H9 (cell line): ENCODE results near the gene GET4. TPM values are rescaled to one million over a fixed set of nuclear protein-coding genes. Genes with fewer than 3 reads are reported as not detected.

ENCODE experiments used
- DNase-seq: peaks from one replicate; pipeline ENCODE4 v3.0.0-alpha.2; 2017
- H2AFZ ChIP-seq: one replicate; pipeline ENCODE4 v1.6.1; 2013; ENCODE audit warnings: mild to moderate bottlenecking, low read length, control low read depth, moderate library complexity
- H2AK5ac ChIP-seq: 2 replicates; pipeline ENCODE4 v1.6.1; 2013; ENCODE audit warnings: low read length, control low read depth, mixed read lengths; ENCODE audit not compliant: insufficient read length
- H2BK120ac ChIP-seq: one replicate; pipeline ENCODE4 v1.6.1; 2013; ENCODE audit warnings: low read depth, mild to moderate bottlenecking, low read length, control low read depth, inconsistent platforms; ENCODE audit not compliant: poor library complexity, severe bottlenecking
- H2BK12ac ChIP-seq: 2 replicates; pipeline ENCODE4 v1.6.1; 2013; ENCODE audit warnings: low read length, control low read depth, mixed read lengths, low read depth; ENCODE audit not compliant: insufficient read length
- H2BK15ac ChIP-seq: 2 replicates; pipeline ENCODE4 v1.6.1; 2013; ENCODE audit warnings: low read depth, low read length, control low read depth
- H2BK20ac ChIP-seq: one replicate; pipeline ENCODE4 v1.6.1; 2013; ENCODE audit warnings: low read depth, mild to moderate bottlenecking, low read length, control low read depth, inconsistent platforms; ENCODE audit not compliant: poor library complexity, severe bottlenecking
- H2BK5ac ChIP-seq: 2 replicates; pipeline ENCODE4 v1.6.1; 2013; ENCODE audit warnings: low read length, control low read depth, mixed read lengths; ENCODE audit not compliant: insufficient read length
- H3K14ac ChIP-seq: 2 replicates; pipeline ENCODE4 v1.6.1; 2013; ENCODE audit warnings: low read length, control low read depth; ENCODE audit not compliant: insufficient read depth
- H3K18ac ChIP-seq: 2 replicates; pipeline ENCODE4 v1.6.1; 2013; ENCODE audit warnings: low read depth, mild to moderate bottlenecking, mixed read lengths, low read length, control low read depth; ENCODE audit not compliant: insufficient read length
- H3K23ac ChIP-seq: 2 replicates; pipeline ENCODE4 v1.6.1; 2013; ENCODE audit warnings: low read length, control low read depth, mixed read lengths, low read depth; ENCODE audit not compliant: insufficient read length
- H3K23me2 ChIP-seq: 2 replicates; pipeline ENCODE4 v1.6.1; 2013; ENCODE audit warnings: low read depth, mild to moderate bottlenecking, mixed read lengths, low read length, control low read depth; ENCODE audit not compliant: insufficient read length, poor library complexity, severe bottlenecking
- H3K27ac ChIP-seq: 2 replicates; pipeline ENCODE4 v1.5.1; 2013; ENCODE audit warnings: low read length, control low read depth, mixed read lengths, low read depth; ENCODE audit not compliant: insufficient read length
- H3K27me3 ChIP-seq: 2 replicates; pipeline ENCODE4 v1.6.1; 2013; ENCODE audit warnings: low read length, control low read depth, inconsistent platforms; ENCODE audit not compliant: insufficient read depth
- H3K4ac ChIP-seq: 2 replicates; pipeline ENCODE4 v1.6.1; 2013; ENCODE audit warnings: low read depth, mild to moderate bottlenecking, control low read depth, inconsistent platforms, low read length, moderate library complexity
- H3K4me1 ChIP-seq: 2 replicates; pipeline ENCODE4 v1.6.1; 2013; ENCODE audit warnings: low read length, control low read depth, inconsistent platforms; ENCODE audit not compliant: insufficient read depth
- H3K4me2 ChIP-seq: 2 replicates; pipeline ENCODE4 v1.6.1; 2013; ENCODE audit warnings: low read length, control low read depth, mixed read lengths; ENCODE audit not compliant: insufficient read length, insufficient read depth
- H3K56ac ChIP-seq: 2 replicates; pipeline ENCODE4 v1.6.1; 2013; ENCODE audit warnings: low read depth, mild to moderate bottlenecking, mixed read lengths, low read length, control low read depth; ENCODE audit not compliant: insufficient read length
- H3K79me1 ChIP-seq: 2 replicates; pipeline ENCODE4 v1.6.1; 2013; ENCODE audit warnings: low read depth, mild to moderate bottlenecking, moderate library complexity, low read length, control low read depth, inconsistent platforms; ENCODE audit not compliant: insufficient read depth, poor library complexity, severe bottlenecking
- H3K79me2 ChIP-seq: 2 replicates; pipeline ENCODE4 v1.6.1; 2013; ENCODE audit warnings: low read length, control low read depth, inconsistent platforms; ENCODE audit not compliant: insufficient read depth
- H3K9ac ChIP-seq: 2 replicates; pipeline ENCODE4 v1.6.1; 2013; ENCODE audit warnings: low read length, control low read depth, mixed read lengths; ENCODE audit not compliant: insufficient read length; ENCODE audit errors: extremely low read depth
- H3K9me3 ChIP-seq: one replicate; pipeline ENCODE4 v1.6.1; 2013; ENCODE audit warnings: low read depth, low read length, inconsistent platforms; ENCODE audit not compliant: control insufficient read depth
- H3T11ph ChIP-seq: one replicate; pipeline ENCODE4 v1.6.1; 2013; ENCODE audit warnings: mild to moderate bottlenecking, low read length, control low read depth, inconsistent platforms
- H4K20me1 ChIP-seq: one replicate; pipeline ENCODE4 v1.6.1; 2013; ENCODE audit not compliant: control insufficient read depth, insufficient read length, insufficient read depth
- H4K5ac ChIP-seq: 2 replicates; pipeline ENCODE4 v1.6.1; 2013; ENCODE audit warnings: low read depth, mild to moderate bottlenecking, mixed read lengths, low read length, control low read depth; ENCODE audit not compliant: insufficient read length
- H4K8ac ChIP-seq: replicated peaks from 2 replicates; pipeline ENCODE4 v1.6.1; 2013; ENCODE audit warnings: low read length, control low read depth, mixed read lengths, low read depth; ENCODE audit not compliant: insufficient read length
- H4K91ac ChIP-seq: 2 replicates; pipeline ENCODE4 v1.6.1; 2013; ENCODE audit warnings: low read depth, mild to moderate bottlenecking, moderate library complexity, mixed read lengths, low read length, control low read depth; ENCODE audit not compliant: insufficient read length
- H3K27ac Mint-ChIP-seq, 3 experiments: 2 replicates in 2 of 3; 3 replicates in 1 of 3; pipeline ENCODE4 v1.8.0; 2020 to 2021; ENCODE audit warnings: mixed read lengths in 3 of 3, mild to moderate bottlenecking in 1 of 3, moderate library complexity in 1 of 3
- H3K27me3 Mint-ChIP-seq: 2 replicates; pipeline ENCODE4 v1.8.0; 2021; ENCODE audit warnings: low read depth, mild to moderate bottlenecking, moderate library complexity, mixed read lengths
- H3K36me3 Mint-ChIP-seq, 3 experiments: 2 replicates in 2 of 3; 3 replicates in 1 of 3; pipeline ENCODE4 v1.8.0; 2020 to 2021; ENCODE audit warnings: low read depth in 3 of 3, mixed read lengths in 3 of 3; ENCODE audit not compliant: insufficient read depth in 1 of 3
- H3K4me1 Mint-ChIP-seq, 2 experiments: 2 replicates each; pipeline ENCODE4 v1.8.0; 2020; ENCODE audit warnings: mixed read lengths in 2 of 2
- H3K4me3 Mint-ChIP-seq, 2 experiments: 2 replicates in 1 of 2; 3 replicates in 1 of 2; pipeline ENCODE4 v1.8.0; 2020 to 2021; ENCODE audit warnings: mild to moderate bottlenecking in 2 of 2, mixed read lengths in 2 of 2, moderate library complexity in 1 of 2
- H3K9me3 Mint-ChIP-seq, 2 experiments: 2 replicates in 1 of 2; 3 replicates in 1 of 2; pipeline ENCODE4 v1.8.0; 2020; ENCODE audit warnings: mild to moderate bottlenecking in 2 of 2, mixed read lengths in 2 of 2, moderate library complexity in 1 of 2
- WGBS: extraction: QIAGEN DNeasy Blood & Tissue Kit; methylation state at CpG from one replicate; pipeline ENCODE4 v1.1.7; 2013; ENCODE audit warnings: missing lambda C conversion rate, low lambda C conversion rate, mixed read lengths; ENCODE audit not compliant: insufficient read length; ENCODE audit errors: extremely low coverage; 5-methylcytosine and 5-hydroxymethylcytosine counted together
- total RNA-seq: library from RNA; stranded (reverse); gene quantifications from 2 replicates; pipeline ENCODE4 v1.2.1, GENCODE V29; 2021
- TF ChIP-seq, protein P1 (sequence below): fragments of 200-600 bp; sonication (generic); conservative IDR thresholded peaks from 3 replicates; pipeline ENCODE4 v1.8.0; 2021; ENCODE audit warnings: antibody characterized with exemption, mild to moderate bottlenecking

The GET4 gene
- total RNA-seq, 1 experiment from 2014 or later: 70.2 TPM

DNA sequence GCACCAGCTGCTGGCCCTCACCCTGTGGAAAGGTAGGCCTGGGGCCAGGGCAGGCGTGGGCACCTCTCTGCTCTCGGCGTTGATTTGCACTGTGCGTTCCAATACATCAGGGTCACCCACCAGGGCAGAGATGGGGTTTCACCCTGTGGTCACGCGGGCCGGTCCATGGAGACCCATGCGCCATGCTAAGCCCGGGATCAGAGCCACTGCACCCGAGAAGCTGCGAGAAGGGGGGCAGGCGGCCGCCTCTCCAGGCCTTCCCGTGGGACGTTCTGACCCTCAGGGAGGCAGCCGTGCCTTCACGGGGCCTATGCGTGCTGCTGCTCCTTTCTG, 11.1 kb downstream of the GET4 start:
- H4K5ac ChIP-seq: no peak overlapping the region
- H3K4me1 ChIP-seq: no peaks in the 10 kb centered on the region
- no peaks in the 10 kb centered on the region for H4K20me1 ChIP-seq
- WGBS: no CpG with 5 or more reads among the region's 18 CpGs
- peaks cover 26 to 48% (median 39%) of the 10 kb centered on the region in 3 experiments for H3K36me3 Mint-ChIP-seq
- no peak overlapping the region; a peak in 1 of 7 replicates for H3K27ac Mint-ChIP-seq
- H3K9me3 Mint-ChIP-seq: peaks cover 0 to 3% of the 10 kb centered on the region in 2 experiments; a peak in 1 of 5 replicates
- H2AFZ ChIP-seq: no peak overlapping the region
- peaks cover 6% of the 10 kb centered on the region for H3K79me1 ChIP-seq
- H4K8ac ChIP-seq: no peak overlapping the region
- no peak overlapping the region for H3T11ph ChIP-seq
- H3K4me1 Mint-ChIP-seq: peaks cover 2 to 6% of the 10 kb centered on the region in 2 experiments; a peak in 1 of 4 replicates
- no peak overlapping the region for H3K27ac ChIP-seq
- H2BK5ac ChIP-seq: no peak overlapping the region
- no peak overlapping the region for H4K91ac ChIP-seq
- no peak overlapping the region for H3K56ac ChIP-seq
- H2BK15ac ChIP-seq: no peak overlapping the region
- H3K4me2 ChIP-seq: no peak overlapping the region
- no peak overlapping the region for H2BK12ac ChIP-seq
- no peak overlapping the region for H2BK20ac ChIP-seq
- H3K14ac ChIP-seq: no peak overlapping the region; the same call in 1 of the 2 replicates
- no peak overlapping the region for H3K4me3 Mint-ChIP-seq
- no peak for DNase-seq
- H3K23ac ChIP-seq: no peak overlapping the region
- no peak overlapping the region for H3K9ac ChIP-seq
- no peaks in the 10 kb centered on the region for H3K9me3 ChIP-seq
- H3K18ac ChIP-seq: no peak overlapping the region
- H2AK5ac ChIP-seq: no peak overlapping the region
- no peak overlapping the region for H3K4ac ChIP-seq
- H3K79me2 ChIP-seq: peaks cover 24% of the 10 kb centered on the region; the same call in 1 of the 2 replicates
- H3K27me3 ChIP-seq: no peaks in the 10 kb centered on the region
- H3K23me2 ChIP-seq: no peaks in the 10 kb centered on the region
- TF ChIP-seq, protein P1, sequence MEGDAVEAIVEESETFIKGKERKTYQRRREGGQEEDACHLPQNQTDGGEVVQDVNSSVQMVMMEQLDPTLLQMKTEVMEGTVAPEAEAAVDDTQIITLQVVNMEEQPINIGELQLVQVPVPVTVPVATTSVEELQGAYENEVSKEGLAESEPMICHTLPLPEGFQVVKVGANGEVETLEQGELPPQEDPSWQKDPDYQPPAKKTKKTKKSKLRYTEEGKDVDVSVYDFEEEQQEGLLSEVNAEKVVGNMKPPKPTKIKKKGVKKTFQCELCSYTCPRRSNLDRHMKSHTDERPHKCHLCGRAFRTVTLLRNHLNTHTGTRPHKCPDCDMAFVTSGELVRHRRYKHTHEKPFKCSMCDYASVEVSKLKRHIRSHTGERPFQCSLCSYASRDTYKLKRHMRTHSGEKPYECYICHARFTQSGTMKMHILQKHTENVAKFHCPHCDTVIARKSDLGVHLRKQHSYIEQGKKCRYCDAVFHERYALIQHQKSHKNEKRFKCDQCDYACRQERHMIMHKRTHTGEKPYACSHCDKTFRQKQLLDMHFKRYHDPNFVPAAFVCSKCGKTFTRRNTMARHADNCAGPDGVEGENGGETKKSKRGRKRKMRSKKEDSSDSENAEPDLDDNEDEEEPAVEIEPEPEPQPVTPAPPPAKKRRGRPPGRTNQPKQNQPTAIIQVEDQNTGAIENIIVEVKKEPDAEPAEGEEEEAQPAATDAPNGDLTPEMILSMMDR: no peak
- H2BK120ac ChIP-seq: no peak overlapping the region
- no peaks in the 10 kb centered on the region for H3K27me3 Mint-ChIP-seq
